HEK293T (cell line): ENCODE results near the gene MRPS23.

Experiments used
- CTCF ChIA-PET: fragments of 350-600 bp; formaldehyde crosslinking; extraction: SDS; loops from one replicate; lab custom pipeline; 2021; ENCODE audit warnings: antibody characterized with exemption, inconsistent platforms; lab: Yijun Ruan, JAX
- POLR2A ChIA-PET: fragments of 350-600 bp; formaldehyde crosslinking; extraction: SDS; loops from one replicate; lab custom pipeline; 2020; ENCODE audit warnings: antibody characterized with exemption, inconsistent platforms; lab: Yijun Ruan, JAX
- DNase-seq: peaks from one replicate; pipeline ENCODE4 v3.0.0; 2012; ENCODE audit warnings: mixed read lengths; ENCODE audit errors: extremely low spot score
- ARNT ChIP-seq: fragments of 450-650 bp; IDR thresholded peaks from 2 replicates; pipeline ENCODE4 v1.6.1; 2017; ENCODE audit warnings: mild to moderate bottlenecking
- BHLHE40 ChIP-seq: fragments of 450-650 bp; IDR thresholded peaks from 2 replicates; pipeline ENCODE4 v1.6.1; 2016; ENCODE audit warnings: mild to moderate bottlenecking, moderate library complexity, borderline replicate concordance
- CTBP1 ChIP-seq: fragments of 450-650 bp; IDR thresholded peaks from 2 replicates; pipeline ENCODE4 v1.6.1; 2016; ENCODE audit warnings: borderline replicate concordance
- ELF4 ChIP-seq: fragments of 450-650 bp; IDR thresholded peaks from 2 replicates; pipeline ENCODE4 v1.6.1; 2017; ENCODE audit warnings: antibody characterized with exemption
- FOXA1 ChIP-seq: fragments of 450-650 bp; IDR thresholded peaks from 2 replicates; pipeline ENCODE4 v1.6.1; 2016; ENCODE audit warnings: mild to moderate bottlenecking
- FOXK2 ChIP-seq: fragments of 450-650 bp; IDR thresholded peaks from 2 replicates; pipeline ENCODE4 v1.6.1; 2016; ENCODE audit warnings: mild to moderate bottlenecking
- FOXM1 ChIP-seq: fragments of 450-650 bp; IDR thresholded peaks from 2 replicates; pipeline ENCODE4 v1.6.1; 2017; ENCODE audit warnings: mild to moderate bottlenecking, borderline replicate concordance
- HDGF ChIP-seq: fragments of 450-650 bp; IDR thresholded peaks from 2 replicates; pipeline ENCODE4 v1.6.1; 2017; ENCODE audit warnings: antibody characterized with exemption, borderline replicate concordance
- L3MBTL2 ChIP-seq: fragments of 450-650 bp; conservative IDR thresholded peaks from 2 replicates; pipeline ENCODE4 v1.6.1; 2016; ENCODE audit warnings: mild to moderate bottlenecking
- LEF1 ChIP-seq: fragments of 450-650 bp; IDR thresholded peaks from 2 replicates; pipeline ENCODE4 v1.6.1; 2017; ENCODE audit warnings: mild to moderate bottlenecking, borderline replicate concordance
- NFRKB ChIP-seq: fragments of 450-650 bp; IDR thresholded peaks from 2 replicates; pipeline ENCODE4 v1.6.1; 2016; ENCODE audit warnings: mild to moderate bottlenecking, moderate library complexity
- PKNOX1 ChIP-seq: fragments of 450-650 bp; IDR thresholded peaks from 2 replicates; pipeline ENCODE4 v1.6.1; 2016
- SP1 ChIP-seq: fragments of 450-650 bp; IDR thresholded peaks from 2 replicates; pipeline ENCODE4 v1.6.1; 2017
- SUZ12 ChIP-seq: fragments of 450-650 bp; IDR thresholded peaks from 2 replicates; pipeline ENCODE4 v1.6.1; 2016; ENCODE audit warnings: mild to moderate bottlenecking
- TARDBP ChIP-seq: fragments of 450-650 bp; IDR thresholded peaks from 2 replicates; pipeline ENCODE4 v1.6.1; 2016
- ZNF384 ChIP-seq: fragments of 450-650 bp; IDR thresholded peaks from 2 replicates; pipeline ENCODE4 v1.6.1; 2016

MRPS23 gene

GRCh38 chr17:57860414-57860999 lies 10.7 kb upstream of the MRPS23 start:
- TF ChIP-seq BHLHE40, result no peak
- no peak for TF ChIP-seq PKNOX1
- no peak for TF ChIP-seq SUZ12
- TF ChIP-seq LEF1, result no peak
- TF ChIP-seq SP1, result no peak
- no peak for TF ChIP-seq FOXK2
- TF ChIP-seq TARDBP, result no peak
- TF ChIP-seq ARNT, result no peak
- TF ChIP-seq FOXA1, result no peak
- no peak for TF ChIP-seq NFRKB
- no peak for TF ChIP-seq L3MBTL2
- TF ChIP-seq HDGF, result no peak
- TF ChIP-seq ZNF384, result no peak
- TF ChIP-seq FOXM1, result no peak
- no peak for DNase-seq
- POLR2A ChIA-PET, result interaction anchor here (0.6 to 3.4 kb wide), 6 partner anchors 9 to 146 kb away, joined by 3 to 12 read pairs (median 4); partner anchors contain the start of gene MRPS23
- CTCF ChIA-PET, result interaction anchor here (0.6 to 7.6 kb wide), 9 partner anchors 10 to 1145 kb away, joined by 3 to 84 read pairs (median 6); no protein-coding TSS in a partner anchor

- ChIA-PET POLR2A (interaction anchor here (0.9 to 3.4 kb wide), 7 partner anchors 8 to 147 kb away, joined by 3 to 12 read pairs (median 8); partner anchors contain the start of genes MRPS23 and SRSF1), CTCF (interaction anchor here (0.7 to 7.6 kb wide), 10 partner anchors 9 to 1144 kb away, joined by 3 to 84 read pairs (median 5); no protein-coding TSS in a partner anchor)
Observed at GRCh38 chr17:57859601-57860413, 10.0 kb upstream of the MRPS23 start.

DNA sequence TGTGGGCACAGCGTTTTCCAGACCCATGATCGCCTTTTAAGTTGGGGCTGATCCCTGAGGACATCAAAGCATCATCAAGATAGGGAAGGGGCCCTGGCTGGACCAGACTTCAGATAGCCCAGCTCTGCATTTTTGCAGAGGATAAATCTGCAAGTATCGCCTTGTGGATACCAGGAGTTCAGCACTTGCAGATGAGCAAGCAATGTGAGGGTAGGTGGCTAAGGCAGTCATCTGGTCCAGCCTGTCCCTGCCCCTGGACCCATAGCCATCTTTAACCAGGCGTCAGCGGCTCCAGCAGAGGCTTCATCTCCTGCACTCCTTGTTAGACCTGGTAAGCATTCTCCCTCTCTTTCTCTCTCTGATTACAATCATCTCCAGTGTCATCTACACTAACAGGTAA lies 9.0 kb upstream of the MRPS23 start:
- TF ChIP-seq LEF1 (no peak), TARDBP (no peak), CTBP1 (no peak), FOXA1 (no peak)
- ChIA-PET POLR2A (interaction anchor here (0.9 to 3.4 kb wide), 7 partner anchors 9 to 148 kb away, joined by 3 to 12 read pairs (median 4); partner anchors contain the start of genes SRSF1 and VEZF1), CTCF (interaction anchor here (1.0 to 7.6 kb wide), 8 partner anchors 8 to 255 kb away, joined by 3 to 84 read pairs (median 4); no protein-coding TSS in a partner anchor)
- no peak for DNase-seq

More at GRCh38 chr17:57859601-57860413, 10.0 kb upstream of the MRPS23 start:
- TF ChIP-seq ZNF384 (peak; percentile 59; the same call in 1 of the 2 replicates), SUZ12 (no peak)
- no peak for DNase-seq

GRCh38 chr17:57856792-57857620 lies 7.2 kb upstream of the MRPS23 start:
- TF ChIP-seq FOXA1, result no peak
- no peak for TF ChIP-seq FOXK2
- no peak for TF ChIP-seq FOXM1
- TF ChIP-seq LEF1, result no peak
- TF ChIP-seq CTBP1, result no peak
- no peak for TF ChIP-seq ELF4
- CTCF ChIA-PET, result interaction anchor here (0.6 to 7.6 kb wide), 4 partner anchors 18 to 256 kb away, joined by 4 to 84 read pairs (median 5); no protein-coding TSS in a partner anchor
- DNase-seq, result no peak
- POLR2A ChIA-PET, result no interaction called here

- CTCF ChIA-PET, result interaction anchor here (1.6 to 7.6 kb wide), 2 partner anchors 22 to 141 kb away, joined by 5 to 84 read pairs; no protein-coding TSS in a partner anchor
- no peak for DNase-seq
- TF ChIP-seq FOXK2 (no peak), NFRKB (no peak), ZNF384 (no peak), L3MBTL2 (no peak), HDGF (no peak), FOXM1 (no peak), LEF1 (no peak), TARDBP (no peak), PKNOX1 (no peak), FOXA1 (no peak), ARNT (no peak), SP1 (no peak)
- POLR2A ChIA-PET, result interaction anchor here (0.9 to 2.0 kb wide), 3 partner anchors 130 to 152 kb away, joined by 4 to 10 read pairs (median 5); partner anchors contain the start of gene SRSF1
Observed at GRCh38 chr17:57855391-57856035, 5.7 kb upstream of the MRPS23 start.

DNA sequence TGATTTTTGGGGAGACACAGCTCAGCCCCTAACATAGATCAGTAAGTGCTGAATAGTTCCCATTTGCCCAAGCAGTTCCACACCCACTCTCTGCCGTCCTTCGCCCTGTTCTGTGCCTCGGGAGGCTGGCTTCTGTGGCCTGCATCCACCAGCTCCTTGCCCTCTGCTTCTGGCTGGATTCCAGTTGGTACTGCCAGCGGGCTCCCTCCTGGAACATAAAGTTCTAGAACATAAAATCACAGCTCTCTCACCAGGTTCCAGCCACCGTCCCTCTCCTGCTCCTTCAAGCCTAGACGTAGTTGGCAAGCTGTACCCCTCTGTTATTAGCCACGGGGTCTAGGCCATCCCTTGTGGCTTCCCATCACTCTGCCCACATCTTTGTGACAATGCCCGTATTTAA lies 3.9 kb upstream of the MRPS23 start:
- no peak for TF ChIP-seq L3MBTL2
- no peak for TF ChIP-seq SUZ12
- TF ChIP-seq TARDBP, result no peak
- TF ChIP-seq SP1, result no peak
- TF ChIP-seq ELF4, result no peak
- no peak for TF ChIP-seq FOXA1
- no peak for TF ChIP-seq HDGF
- TF ChIP-seq CTBP1, result no peak
- no peak for TF ChIP-seq ZNF384
- TF ChIP-seq NFRKB, result no peak
- TF ChIP-seq LEF1, result no peak
- no peak for TF ChIP-seq BHLHE40
- TF ChIP-seq FOXM1, result no peak
- no peak for TF ChIP-seq FOXK2
- TF ChIP-seq PKNOX1, result no peak
- no peak for DNase-seq
- ChIA-PET CTCF (interaction anchor here (7.6 kb wide), 1 partner anchor 143 kb away, joined by 84 read pairs; no protein-coding TSS in a partner anchor), POLR2A (interaction anchor here (2.0 kb wide), 1 partner anchor 153 kb away, joined by 10 read pairs; the partner anchor contains the start of gene SRSF1)
